Fibroblast of gingiva (primary cell): Measurements from ENCODE around the gene SKAP1.
"Not testable (repeated sequence)": the region's sequence is repeated elsewhere in the genome, so short reads cannot be mapped to it uniquely, and the experiment has no call there.

Experiments
- DNase-seq: peaks from one replicate; pipeline ENCODE4 v3.0.0-alpha.2; 2011; ENCODE audit warnings: low read depth

Gene SKAP1

DNA sequence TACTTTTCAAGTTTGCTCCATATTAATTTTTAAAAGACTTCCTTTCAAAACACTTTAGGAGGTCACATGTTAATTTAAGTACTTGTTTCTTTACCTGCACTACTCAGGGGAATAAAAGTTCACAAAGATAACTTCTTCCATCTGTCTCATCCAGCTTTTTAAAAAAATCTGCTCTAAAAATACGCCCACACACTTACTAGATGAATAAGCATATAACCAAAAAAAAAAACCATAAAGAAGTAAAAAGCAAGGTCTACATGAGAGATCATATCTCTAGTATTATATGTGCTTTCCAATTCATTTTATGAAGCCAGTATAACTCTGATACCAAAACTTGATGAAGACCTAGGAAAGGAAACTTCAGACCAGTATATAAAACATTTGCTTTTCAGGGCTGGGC, 17.2 kb downstream of the SKAP1 start:
- DNase-seq: no peak

DNA sequence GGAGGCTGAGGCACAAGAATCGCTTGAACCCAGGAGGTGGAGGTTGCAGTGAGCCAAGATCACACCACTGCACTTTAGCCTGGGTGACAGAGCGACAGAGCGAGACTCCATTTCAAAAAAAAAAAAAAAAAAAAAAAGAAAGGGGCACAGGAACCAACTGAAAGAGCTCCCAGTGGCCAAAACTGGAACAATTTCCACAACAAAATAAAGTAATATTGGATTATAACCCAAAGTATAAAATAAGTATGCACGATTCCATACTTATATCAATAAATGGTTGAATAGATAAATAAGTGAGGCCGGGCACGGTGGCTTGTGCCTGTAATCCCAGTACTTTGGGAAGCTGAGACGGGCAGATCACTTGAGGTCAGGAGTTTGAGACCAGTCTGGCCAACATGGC, 19.2 kb downstream of the SKAP1 start:
- DNase-seq: not testable (repeated sequence)

DNA sequence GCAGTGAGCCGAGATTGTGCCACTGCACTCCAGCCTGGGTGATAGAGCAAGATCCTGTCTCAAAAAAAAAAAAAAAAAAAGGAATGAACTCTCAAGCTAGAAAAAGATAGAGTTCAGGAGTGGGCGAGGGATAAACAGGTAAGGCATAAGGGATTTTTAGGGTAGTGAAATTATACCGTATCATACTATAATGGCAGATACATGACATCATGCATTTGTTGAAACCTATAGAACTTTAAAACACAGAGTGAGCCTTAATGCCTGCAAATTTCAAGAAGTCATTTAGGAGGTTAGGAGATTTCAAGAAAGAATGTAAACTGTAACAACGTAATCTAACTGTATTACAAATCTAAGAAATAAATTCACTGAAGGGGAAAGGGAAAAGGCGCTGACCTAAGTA, 20.4 kb downstream of the SKAP1 start:
- DNase-seq: no peak

DNA sequence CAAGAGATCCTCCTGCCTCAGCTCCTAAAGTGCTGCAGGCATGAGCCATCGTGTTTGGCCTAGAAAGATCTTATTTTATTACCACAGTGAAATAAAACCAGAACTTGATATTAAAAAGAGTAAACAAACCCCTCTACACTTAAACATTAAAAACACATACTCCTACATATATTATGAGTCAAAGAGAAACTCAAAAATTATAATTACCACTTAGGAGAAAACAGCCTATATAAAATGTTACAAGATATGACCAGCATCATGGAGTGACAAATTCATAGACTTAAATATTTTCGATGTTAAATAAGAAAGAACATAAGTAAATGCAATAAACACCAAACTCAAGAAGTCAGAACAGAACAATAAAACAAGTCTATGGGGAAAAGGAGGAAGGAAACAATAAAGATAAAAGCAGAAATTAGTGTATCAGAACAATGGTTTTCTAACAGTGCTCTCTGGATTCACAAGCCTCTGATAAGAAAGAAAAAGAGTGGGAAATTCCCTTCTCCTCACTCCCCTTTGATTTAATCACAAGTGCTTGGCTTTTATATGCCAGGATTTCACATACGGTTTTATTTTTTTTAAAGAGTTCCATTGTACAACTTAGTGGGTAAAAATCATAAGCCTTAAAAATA, 23.0 kb downstream of the SKAP1 start:
- no peak for DNase-seq

DNA sequence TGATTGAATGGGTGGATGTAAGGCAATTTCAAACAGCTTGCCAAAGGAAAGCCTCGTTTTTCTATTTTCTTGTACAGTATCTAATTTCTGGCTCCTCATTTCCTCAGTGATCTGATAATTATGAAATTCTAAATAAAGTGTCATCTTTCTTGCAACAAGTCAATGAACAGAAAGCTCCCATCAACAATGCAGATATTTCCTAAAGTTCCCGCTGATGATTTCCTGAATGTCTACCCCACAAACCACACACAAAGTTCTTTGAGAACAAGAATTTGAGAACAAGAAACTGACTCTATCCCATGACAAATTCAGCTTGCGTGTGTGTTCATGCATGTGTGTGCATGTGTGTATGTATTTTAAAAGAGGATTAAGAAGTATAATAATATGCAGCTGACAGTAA, 35.2 kb downstream of the SKAP1 start:
- DNase-seq: no peak

DNA sequence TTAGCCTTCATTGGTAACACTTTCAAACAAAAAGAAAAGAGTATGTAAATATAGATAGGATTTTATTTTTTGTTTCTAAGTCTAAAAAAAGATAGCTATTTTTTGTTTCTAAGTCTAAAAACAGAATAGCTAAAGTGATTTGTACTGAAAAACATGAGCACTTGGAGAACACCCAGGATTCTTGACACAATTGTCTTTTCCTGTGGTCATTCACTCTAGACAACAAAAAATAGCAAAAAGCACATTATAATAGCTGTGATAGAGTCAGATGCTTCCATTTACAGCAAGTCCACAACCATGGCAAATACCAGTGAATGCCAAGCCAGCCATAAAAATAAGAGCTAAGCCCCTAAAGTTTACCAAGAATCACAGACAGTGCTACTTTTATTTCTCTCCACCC, 36.7 kb downstream of the SKAP1 start:
- no peak for DNase-seq

DNA sequence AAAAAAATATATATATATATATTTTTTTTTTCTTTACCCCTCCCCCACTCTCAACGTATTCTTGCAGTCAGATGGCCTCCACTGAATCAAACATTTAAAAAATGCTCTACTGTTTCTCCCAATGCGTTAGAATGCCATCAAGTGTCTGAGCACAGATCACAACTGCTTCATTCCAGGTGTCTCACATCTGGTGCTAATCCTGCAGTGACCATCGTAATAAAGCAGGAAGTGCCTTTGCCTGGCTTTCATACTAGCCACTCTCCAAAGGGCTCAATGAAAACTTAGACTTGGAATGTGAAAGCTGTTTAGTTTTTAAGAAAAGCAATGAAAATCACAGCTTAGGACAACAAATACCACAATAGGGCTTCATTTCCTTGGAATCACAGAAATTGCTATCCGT, 37.2 kb downstream of the SKAP1 start:
- no peak for DNase-seq

DNA sequence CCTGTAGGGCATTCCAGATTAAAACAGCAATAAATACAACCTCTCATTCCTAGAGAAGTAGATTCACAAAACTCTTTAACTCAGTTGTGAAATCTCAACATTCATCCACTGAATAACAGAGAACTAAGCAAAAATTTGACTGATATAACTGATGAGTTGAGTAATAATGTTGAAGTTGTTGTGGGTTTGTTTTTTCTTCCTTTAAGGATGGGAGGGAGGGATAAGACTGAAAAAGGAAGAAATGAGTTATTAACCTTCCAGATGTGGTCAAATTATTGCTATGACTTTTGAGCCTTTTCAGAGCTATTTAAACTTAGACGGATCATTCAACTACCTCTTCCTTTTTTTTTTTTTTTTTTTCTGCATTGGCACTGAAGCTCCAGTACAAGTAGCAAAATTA, 38.6 kb downstream of the SKAP1 start:
- no peak for DNase-seq

DNA sequence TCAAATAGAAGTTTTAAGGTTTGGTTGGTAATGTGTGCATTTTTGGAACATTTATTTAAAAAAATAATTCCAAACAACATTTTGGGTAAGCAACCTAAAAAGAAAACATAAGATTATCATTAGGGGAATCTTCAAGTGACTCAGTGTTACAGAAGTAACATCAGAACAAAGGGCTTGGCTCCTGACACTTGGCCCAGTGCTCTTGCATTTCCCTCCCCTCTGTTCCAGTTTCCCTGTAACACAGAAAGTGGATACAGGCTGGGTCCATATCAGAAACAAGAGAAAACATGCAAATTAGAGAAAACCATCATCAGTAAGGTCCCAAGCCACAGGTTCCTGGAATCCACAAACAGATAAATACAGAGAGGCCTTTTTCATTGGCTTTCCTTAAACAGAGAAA, 40.1 kb downstream of the SKAP1 start:
- DNase-seq: no peak

DNA sequence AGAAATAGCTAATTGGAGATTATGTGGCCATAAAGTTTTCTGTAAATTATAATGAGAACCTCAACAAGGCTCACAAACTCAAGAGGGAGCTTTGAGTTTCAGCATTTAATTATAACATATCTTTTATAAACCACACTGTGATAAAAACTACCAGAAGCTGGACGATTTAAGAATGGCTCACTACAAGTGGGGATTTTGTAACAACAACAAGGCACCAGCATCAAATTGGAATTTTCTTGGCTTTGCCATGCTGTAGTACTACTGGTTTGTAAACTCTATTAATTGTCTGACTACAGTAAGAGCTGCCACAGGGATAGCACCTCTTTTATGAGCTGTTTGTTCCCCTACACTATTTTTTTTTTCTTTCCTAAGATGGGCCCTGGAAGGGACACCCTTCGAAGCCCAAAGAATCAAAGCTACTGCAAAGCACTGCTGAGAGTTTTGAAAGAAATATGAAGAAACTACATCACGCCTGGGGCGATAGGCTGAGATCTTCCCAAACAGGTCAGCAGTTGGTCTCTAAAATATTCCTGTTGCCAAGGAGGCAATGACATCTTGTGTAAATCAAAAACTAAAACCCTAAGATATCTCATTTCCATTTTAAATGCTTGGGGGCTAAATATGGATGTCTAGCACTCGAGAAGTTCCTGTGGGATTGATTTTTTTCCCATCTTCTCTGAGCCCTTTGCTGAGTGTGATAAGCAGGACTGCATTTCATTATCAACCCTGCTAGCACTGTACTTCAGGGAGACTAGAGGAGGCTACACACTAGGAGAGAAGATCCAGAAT, 40.9 kb downstream of the SKAP1 start:
- no peak for DNase-seq

DNA sequence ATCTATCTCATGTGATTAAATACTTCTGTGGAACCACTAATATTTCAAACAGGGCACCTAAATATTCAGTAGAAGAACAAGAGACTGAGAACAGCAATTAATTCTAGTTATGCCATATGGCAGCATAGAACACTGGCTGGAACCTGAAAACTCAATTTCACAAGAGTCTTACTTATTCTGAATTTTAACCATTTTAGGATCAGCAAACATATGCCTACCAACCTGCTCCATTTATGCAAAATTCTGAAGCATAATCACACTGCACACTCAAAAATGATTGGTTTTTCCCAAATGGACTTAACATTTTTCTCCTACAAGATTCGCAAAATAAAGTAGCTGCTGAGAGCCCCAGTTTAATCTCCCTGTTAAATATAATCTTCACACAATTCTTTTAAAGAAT, 43.2 kb downstream of the SKAP1 start:
- DNase-seq: no peak

DNA sequence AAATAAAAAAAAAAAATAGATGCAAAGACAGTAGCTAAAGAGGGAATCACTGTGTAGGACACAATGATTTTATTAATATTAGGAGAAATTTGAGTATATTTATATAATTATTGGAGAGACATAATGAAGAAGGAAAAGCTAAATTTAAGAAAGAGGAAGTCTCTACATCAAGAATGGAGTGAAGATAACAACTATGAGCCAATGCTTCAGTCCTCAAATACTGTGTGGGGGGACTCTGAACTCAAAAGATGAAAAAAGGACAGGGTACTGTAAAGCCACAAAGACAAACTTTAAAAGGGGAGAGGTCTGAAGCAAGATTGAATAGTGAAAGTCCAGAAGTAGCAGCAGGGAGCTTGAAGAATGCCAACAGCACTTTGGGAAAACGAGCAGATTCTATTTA, 44.7 kb downstream of the SKAP1 start:
- no peak for DNase-seq

DNA sequence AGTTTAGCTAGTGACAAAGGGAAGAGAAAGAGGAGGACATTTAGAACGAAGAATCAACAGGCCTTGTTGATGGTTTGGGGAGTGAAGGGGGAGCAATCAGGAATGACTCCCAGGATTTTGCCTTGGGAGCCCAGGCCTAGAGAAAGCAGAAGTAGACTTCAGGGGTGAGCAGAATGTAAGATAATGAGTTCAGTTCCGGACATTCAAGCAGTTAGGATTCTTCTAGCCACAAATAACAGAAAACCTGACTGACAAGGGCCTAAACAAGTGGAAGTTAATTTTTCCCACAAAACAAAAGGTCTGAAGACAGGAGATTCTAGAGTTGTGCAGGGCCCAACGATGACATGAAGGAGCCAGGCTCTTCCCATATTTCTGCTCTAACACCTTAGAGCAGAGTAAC, 45.9 kb downstream of the SKAP1 start:
- no peak for DNase-seq

DNA sequence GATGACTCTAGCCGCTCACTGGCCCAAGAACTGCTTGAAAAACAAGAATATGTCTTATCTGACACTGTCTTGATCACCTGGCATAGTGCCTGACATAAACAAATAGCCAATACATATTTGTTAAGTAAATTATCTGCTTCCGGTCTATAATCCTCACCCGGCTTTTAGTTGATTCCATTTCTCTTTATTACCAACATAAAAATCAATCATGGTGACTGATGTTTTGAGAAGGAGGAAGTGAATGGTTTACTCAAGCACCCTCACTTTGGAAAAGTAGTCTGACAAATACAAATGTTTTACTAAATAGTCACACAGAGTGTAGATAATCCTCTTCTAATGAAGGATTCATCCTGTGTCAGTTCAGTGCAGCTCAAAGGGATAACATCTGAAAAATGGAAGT, 47.0 kb downstream of the SKAP1 start:
- no peak for DNase-seq

DNA sequence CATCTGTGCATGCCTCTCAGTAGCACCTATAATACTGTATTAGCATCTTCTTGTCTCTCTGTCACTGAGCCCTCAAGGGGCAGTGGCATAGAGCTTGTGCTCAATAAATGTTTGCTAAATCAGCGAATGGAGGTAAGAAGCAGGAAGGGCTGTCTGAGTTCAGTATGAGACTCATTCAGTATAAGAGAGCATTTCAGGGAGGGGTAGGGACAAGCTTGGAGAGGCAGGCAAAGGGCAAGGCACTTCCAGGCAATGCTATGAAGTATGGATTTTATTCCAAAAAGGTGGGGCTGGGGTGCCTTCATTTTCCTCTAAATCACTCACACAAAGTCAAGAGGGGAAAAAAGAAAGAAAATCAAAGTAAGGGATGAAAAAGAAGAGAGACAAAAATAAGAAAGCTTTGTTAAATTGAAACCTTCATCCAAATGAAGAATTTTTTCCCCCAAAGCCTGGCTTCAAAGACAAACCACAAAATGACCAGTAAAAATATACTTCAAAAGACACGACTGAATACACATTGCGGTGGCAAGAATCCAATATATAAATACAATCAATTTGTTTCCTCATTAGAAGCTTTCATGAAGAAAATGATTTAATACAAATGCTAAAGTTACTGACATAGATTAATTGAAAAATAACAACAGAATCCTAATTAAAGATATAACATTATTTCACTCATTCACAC, 51.2 kb downstream of the SKAP1 start:
- DNase-seq: no peak

DNA sequence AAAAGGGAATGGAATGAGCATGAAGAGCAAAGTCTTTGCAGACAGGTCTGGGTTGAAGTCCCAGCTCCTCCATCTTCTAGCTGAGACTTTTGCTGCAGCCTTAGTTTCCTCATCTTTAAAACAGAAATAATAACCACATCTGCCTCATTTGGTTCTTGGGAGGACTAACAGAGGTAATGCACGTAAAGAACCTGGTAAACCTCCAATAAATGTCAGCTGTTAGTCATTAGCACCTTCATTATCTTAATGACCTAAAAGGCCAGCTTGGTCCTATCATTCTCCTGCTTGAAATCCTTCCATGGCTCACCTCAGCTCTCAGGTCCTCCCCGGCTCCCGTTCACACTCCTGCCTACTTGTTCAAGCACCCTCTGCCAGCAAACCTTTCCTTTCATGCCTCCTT, 51.8 kb downstream of the SKAP1 start:
- no peak for DNase-seq

DNA sequence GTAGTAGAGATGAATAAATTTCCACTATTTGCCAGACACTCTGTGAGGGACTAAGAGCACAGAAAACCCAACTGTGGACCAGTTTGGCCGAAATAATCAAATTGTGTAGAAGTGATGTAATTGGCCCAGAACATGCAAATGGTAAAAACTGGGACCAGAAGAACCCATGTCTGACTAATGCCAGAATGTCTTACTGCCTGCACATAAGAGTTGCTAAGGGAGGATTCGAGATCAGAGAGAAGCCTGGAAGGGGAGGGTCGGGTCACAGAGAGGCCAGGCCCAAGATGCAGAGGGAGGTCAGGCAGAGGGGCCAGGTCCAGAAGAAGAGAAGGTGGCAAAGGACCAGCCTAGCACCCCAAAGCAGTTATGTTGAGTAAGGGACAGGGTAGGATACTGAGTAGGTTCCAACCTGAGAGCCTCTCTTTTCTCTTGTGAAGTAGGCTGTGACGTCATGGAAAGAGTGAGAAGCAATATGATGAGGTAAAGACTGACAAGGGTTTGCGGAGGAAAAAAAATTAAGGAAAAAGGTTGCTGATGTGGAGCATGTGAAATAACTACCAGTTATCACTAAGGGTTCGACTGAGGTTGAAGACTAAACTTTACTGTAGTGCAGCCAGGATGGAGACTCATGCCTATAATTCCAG, 53.2 kb downstream of the SKAP1 start:
- DNase-seq: no peak

DNA sequence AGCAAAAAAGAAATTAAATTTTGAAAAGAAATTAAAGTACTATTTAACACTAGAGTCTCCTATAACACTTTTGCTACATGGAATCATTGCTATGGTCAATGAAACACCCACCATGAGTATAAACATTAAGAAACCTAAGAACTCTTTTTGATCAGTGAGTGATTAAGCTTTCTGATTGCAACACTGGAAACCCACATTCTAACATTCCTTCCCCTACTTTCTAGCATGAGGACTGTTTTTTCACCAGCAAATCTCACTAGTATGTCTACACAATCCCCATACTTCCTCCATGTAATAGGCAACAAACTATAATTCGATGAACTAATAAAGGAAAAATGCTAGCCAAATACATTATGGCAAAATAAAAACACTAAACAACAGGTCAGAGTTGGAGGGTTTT, 54.7 kb downstream of the SKAP1 start:
- DNase-seq: no peak

DNA sequence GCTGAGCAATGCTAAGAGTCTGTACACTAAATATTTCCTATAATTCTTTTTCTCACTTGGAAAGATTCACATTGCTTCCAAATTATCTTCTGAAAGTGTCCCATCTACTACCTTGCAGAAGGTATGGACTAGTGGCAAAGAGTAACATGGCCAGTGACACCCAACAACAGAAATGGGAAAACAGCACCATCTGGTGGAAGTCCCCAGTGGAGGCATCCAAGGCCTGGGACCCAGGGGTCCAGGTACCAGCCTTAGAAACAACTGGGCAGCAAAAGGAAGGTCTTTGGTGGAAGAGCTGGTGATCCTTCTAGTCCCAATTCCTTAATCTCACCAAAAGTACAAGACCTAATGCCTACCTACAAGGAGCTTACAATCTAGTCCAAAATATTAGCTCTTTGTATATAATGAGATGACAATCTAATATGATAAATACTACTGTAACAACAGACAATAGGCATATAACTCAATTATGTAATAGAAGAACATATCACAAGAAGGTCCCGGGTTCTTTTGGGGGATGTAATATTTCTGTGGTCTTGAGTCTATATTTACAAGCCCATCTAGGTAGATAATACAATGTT, 55.3 kb downstream of the SKAP1 start:
- no peak for DNase-seq

DNA sequence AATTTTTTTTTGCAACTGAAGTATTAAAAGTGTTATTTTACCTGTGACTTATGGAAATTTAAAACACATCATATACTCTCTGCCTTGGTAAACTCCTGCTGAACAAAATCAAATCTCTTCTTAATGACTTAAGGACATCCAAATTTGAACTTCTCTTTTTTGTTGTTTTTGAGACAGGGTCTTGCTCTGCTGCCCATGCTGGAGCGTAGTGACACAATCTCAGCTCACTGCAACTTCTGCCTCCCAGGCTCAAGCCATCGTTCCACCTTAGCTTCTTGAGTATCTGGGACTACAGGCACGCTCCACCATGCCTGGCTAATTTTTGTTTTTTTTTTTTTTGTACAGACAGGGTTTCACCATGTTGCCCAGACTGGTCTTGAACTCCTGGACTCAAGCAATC, 56.1 kb downstream of the SKAP1 start:
- DNase-seq: no peak

DNA sequence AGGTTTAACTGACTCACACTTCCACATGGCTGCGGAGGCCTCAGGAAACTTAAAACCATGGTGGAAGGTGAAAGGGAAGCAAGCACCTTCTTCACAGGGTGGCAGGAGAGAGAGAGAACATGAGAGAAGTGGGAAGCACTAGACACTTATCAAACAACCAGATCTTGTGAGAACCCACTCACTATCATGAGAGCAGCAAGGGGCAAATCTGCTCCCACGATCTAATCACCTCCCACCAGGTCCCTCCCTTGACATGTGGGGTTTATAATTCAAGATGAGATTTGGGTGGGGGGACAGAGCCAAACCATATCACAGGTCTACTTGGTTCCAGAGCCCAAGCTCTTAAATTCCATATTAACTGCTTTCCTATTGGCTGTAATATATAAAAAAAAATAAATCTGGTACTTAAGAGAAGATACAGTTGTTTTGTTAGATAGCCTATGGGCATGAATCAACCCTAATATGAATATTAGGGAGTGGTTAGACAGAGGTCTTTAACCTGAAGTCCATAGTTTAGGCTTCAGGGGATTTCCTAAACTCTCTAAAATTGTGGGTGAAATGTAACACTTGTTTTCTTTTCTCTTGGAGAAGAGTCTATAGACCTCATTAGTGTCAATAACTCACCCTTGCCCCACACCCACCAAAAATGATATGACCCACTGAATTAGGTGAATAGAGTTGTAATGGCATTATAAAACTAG, 56.7 kb downstream of the SKAP1 start:
- no peak for DNase-seq

DNA sequence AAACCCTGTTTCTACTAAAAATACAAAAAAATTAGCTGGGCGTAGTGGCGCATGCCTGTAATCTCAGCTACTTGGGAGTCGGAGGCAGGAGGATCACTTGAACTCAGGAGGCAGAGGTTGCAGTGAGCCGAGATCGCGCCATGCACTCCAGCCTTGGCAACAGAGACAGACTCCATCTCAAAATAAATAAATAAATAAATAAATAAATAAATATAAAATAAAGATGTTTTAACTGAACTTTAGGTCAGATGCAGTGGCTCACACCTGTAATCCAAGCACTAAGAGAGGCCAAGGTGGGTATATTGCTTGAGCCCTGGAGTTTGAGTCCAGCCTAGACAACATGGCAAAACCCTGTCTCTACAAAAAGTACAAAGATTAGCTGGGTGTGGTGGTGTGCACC, 61.0 kb downstream of the SKAP1 start:
- not testable (repeated sequence) for DNase-seq
